Measurements from ENCODE around the gene ITM2A.

Gene ITM2A

GRCh38 chrX:79325263-79325958 lies 41.7 kb downstream of the ITM2A start:
- H3K36me3 ChIP-seq: no peaks in the 10 kb centered on the region
- H3K4me2 ChIP-seq: no peak overlapping the region
- H3K4me1 ChIP-seq: no peaks in the 10 kb centered on the region
- no peak overlapping the region for H3K9ac ChIP-seq
- H3K9me3 ChIP-seq: no peaks in the 10 kb centered on the region
- H3K27ac ChIP-seq: no peak overlapping the region
- H3K4me3 ChIP-seq: no peak overlapping the region
- H4K20me1 ChIP-seq: no peaks in the 10 kb centered on the region
- TF ChIP-seq Cebpa-rat (IDR thresholded peaks at IDR 0.05): no peak
- peaks cover 62% of the 10 kb centered on the region for H3K27me3 ChIP-seq

All from BLaER1 (cell line).